PFSK-1 (cell line): Measurements from ENCODE around the gene CXCR4.

ENCODE experiments used
- FOXP2 ChIP-seq: optimal IDR thresholded peaks from 2 replicates; pipeline ENCODE3; 2011; ENCODE audit warnings: borderline replicate concordance, control low read depth, inconsistent platforms; ENCODE audit not compliant: insufficient read depth; ENCODE audit errors: extremely low read length, extremely low read depth
- POLR2AphosphoS5 ChIP-seq: IDR thresholded peaks from 2 replicates; pipeline ENCODE4 v1.6.1; 2012; ENCODE audit warnings: low read depth, mild to moderate bottlenecking, control low read depth, low read length, moderate library complexity
- SIN3A ChIP-seq: IDR thresholded peaks from 2 replicates; pipeline ENCODE4 v1.6.1; 2012; ENCODE audit warnings: mild to moderate bottlenecking, low read length, moderate library complexity, borderline replicate concordance; ENCODE audit not compliant: insufficient read depth
- TAF1 ChIP-seq: IDR thresholded peaks from 2 replicates; pipeline ENCODE4 v1.6.1; 2012; ENCODE audit warnings: low read length, control low read depth, borderline replicate concordance; ENCODE audit not compliant: insufficient read depth
- TF ChIP-seq, protein P1 (sequence below), 2 experiments: IDR thresholded peaks; 2 replicates each; pipeline versions ENCODE4 v1.6.1 to v1.8.0; 2011 to 2012; ENCODE audit warnings: low read depth in 2 of 2, low read length in 2 of 2, control low read depth in 1 of 2, inconsistent platforms in 1 of 2, mild to moderate bottlenecking in 1 of 2, moderate library complexity in 1 of 2; ENCODE audit not compliant: insufficient read depth in 1 of 2

CXCR4 gene

GRCh38 chr2:136124805-136125204 is 6.9 kb upstream of the CXCR4 start:
- no peak for TF ChIP-seq SIN3A
- TF ChIP-seq, protein P1, sequence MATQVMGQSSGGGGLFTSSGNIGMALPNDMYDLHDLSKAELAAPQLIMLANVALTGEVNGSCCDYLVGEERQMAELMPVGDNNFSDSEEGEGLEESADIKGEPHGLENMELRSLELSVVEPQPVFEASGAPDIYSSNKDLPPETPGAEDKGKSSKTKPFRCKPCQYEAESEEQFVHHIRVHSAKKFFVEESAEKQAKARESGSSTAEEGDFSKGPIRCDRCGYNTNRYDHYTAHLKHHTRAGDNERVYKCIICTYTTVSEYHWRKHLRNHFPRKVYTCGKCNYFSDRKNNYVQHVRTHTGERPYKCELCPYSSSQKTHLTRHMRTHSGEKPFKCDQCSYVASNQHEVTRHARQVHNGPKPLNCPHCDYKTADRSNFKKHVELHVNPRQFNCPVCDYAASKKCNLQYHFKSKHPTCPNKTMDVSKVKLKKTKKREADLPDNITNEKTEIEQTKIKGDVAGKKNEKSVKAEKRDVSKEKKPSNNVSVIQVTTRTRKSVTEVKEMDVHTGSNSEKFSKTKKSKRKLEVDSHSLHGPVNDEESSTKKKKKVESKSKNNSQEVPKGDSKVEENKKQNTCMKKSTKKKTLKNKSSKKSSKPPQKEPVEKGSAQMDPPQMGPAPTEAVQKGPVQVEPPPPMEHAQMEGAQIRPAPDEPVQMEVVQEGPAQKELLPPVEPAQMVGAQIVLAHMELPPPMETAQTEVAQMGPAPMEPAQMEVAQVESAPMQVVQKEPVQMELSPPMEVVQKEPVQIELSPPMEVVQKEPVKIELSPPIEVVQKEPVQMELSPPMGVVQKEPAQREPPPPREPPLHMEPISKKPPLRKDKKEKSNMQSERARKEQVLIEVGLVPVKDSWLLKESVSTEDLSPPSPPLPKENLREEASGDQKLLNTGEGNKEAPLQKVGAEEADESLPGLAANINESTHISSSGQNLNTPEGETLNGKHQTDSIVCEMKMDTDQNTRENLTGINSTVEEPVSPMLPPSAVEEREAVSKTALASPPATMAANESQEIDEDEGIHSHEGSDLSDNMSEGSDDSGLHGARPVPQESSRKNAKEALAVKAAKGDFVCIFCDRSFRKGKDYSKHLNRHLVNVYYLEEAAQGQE (IDR thresholded peaks at IDR 0.05; ENCODE audit: insufficient read depth in 1 of 2, low read depth in 2 of 2, low read length in 2 of 2), result no peak
- no peak for TF ChIP-seq FOXP2
- no peak for TF ChIP-seq POLR2AphosphoS5
- TF ChIP-seq TAF1, result no peak

DNA sequence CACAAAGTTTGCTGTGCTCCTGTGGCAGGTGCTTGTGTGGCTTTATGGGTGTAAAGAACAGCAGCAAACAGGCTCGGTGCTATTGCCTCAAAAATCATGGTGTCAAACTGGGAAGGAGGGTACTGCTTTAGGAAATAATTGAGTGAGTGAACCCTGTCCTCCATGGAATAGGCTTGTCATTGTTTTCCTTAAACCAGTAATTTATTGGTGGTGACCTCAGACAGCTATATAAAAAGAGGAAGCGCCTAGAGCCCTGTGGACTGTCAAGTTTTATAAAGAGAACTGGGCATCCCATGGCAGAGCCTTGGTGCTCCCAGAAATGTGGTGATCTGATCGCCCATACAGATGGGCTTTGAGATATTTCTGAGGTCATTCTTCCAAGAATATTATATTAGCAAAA is 4.7 kb upstream of the CXCR4 start:
- no peak for TF ChIP-seq POLR2AphosphoS5
- TF ChIP-seq SIN3A, result no peak
- TF ChIP-seq TAF1, result no peak
- TF ChIP-seq, protein P1 (IDR thresholded peaks at IDR 0.05; ENCODE audit: insufficient read depth in 1 of 2, low read depth in 2 of 2, low read length in 2 of 2), result no peak
- TF ChIP-seq FOXP2, result no peak

DNA sequence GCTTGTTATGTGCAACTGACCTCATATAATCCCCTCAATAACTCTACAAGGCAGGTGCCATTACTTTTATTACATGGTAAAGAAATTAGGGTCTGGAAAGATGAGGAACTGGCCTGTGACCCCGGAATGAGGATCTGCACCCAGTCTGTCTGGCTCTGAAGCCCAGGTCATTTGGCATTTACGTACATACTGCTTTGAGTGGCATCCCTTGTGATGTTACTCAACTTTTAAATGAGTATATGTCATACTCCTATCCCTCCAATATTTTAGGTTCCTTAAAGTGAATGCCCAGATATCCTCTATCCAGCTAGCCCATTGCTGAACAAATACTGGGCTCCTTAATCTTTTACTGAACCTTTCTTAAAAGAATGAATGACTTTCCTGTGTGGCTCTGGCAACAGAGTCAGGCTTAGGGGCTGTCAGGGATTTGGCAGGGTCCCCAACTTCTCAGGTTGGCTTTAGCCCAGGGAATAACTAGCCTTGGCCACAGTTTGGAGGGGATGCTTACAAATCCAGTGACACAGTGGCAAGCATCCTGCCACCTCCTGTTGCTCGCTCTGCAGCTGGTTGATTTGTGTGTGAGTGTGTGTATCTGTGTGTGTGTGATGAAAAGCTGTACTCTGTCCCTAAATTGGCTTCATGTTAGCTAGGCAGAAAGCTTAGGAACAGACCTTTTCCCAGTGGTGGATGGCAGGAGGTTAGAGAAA is 3.4 kb upstream of the CXCR4 start:
- TF ChIP-seq, protein P1 (IDR thresholded peaks at IDR 0.05; ENCODE audit: insufficient read depth in 1 of 2, low read depth in 2 of 2, low read length in 2 of 2), result no peak
- TF ChIP-seq SIN3A (no peak), FOXP2 (no peak), POLR2AphosphoS5 (no peak), TAF1 (no peak)

DNA sequence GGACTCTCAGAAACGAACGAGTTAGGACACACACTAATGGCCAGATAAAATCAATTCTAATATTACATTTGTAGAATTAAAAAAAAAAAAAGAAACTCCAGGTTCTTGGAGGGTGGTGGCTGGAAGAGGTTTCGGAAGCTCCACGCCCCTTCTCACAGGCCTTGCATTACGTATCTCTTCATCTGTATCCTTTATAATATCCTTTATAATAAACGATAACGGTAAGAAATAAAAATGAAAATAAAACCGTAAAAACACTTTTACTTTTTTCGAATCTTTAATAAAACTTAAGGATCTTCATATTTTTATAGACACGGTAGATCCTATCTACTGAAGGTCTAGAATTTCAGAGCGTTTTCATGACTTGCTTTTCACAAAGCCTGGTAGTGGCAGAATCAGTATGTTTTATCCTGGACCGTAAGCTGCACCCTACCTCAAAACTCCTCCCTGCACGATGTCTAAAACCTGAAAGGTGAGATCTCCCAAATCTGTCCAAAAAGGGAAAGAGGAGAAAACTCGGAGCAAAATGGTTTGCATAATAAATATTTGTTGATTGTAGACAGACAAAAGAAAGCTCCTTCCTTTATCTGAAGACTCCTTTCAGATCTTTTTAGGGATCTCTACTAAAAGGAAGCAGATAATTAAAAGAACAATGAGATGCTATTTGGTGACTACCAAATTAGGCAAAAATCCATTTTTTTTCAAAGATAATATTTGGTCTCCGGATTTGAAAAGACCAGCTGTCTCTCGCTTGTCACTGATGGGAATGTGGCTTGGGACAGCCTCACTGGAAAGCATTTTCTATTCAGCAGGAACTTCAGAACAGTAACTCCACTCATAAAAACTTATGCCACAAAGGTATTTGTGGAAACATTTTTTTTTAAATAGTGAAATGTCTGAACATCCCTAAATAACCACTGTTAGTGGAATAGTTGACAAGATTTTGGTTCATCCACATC is 2.0 kb upstream of the CXCR4 start:
- TF ChIP-seq POLR2AphosphoS5 (no peak), FOXP2 (no peak), TAF1 (no peak), SIN3A (no peak)
- TF ChIP-seq, protein P1 (IDR thresholded peaks at IDR 0.05; ENCODE audit: insufficient read depth in 1 of 2, low read depth in 2 of 2, low read length in 2 of 2), result no peak
